Stomach smooth muscle (tissue), 2 donors: ENCODE measurements around the gene AKT1S1.
"Not testable (repeated sequence)": the region's sequence is repeated elsewhere in the genome, so short reads cannot be mapped to it uniquely, and the experiment has no call there.

ENCODE experiments used
- H3K27ac ChIP-seq: one replicate; pipeline ENCODE4 v1.7.0; 2013; ENCODE audit warnings: mild to moderate bottlenecking, low read length, inconsistent platforms
- H3K27me3 ChIP-seq, 2 donors: one replicate each; pipeline ENCODE4 v1.7.0; 2013; ENCODE audit warnings: low read length in 2 of 2; ENCODE audit not compliant: insufficient read depth in 2 of 2, control insufficient read depth in 1 of 2
- H3K36me3 ChIP-seq, 2 donors: one replicate each; pipeline ENCODE4 v1.7.0; 2013; ENCODE audit warnings: low read length in 2 of 2; ENCODE audit not compliant: control insufficient read depth in 2 of 2, insufficient read depth in 2 of 2
- H3K4me1 ChIP-seq: one replicate; pipeline ENCODE4 v1.7.0; 2013; ENCODE audit warnings: low read length; ENCODE audit not compliant: control insufficient read depth, insufficient read depth
- H3K4me3 ChIP-seq, 2 donors: one replicate each; pipeline ENCODE4 v1.7.0; 2013; ENCODE audit warnings: low read length in 2 of 2
- H3K9ac ChIP-seq, 2 donors: one replicate each; pipeline ENCODE4 v1.7.0; 2013; ENCODE audit warnings: low read length in 2 of 2, mild to moderate bottlenecking in 1 of 2
- H3K9me3 ChIP-seq, 2 donors: one replicate each; pipeline ENCODE4 v1.7.0; 2013; ENCODE audit warnings: low read length in 2 of 2; ENCODE audit not compliant: control insufficient read depth in 2 of 2
- donor health status: healthy.
- donor health status: Pancreatic carcinoma.

The AKT1S1 gene

DNA sequence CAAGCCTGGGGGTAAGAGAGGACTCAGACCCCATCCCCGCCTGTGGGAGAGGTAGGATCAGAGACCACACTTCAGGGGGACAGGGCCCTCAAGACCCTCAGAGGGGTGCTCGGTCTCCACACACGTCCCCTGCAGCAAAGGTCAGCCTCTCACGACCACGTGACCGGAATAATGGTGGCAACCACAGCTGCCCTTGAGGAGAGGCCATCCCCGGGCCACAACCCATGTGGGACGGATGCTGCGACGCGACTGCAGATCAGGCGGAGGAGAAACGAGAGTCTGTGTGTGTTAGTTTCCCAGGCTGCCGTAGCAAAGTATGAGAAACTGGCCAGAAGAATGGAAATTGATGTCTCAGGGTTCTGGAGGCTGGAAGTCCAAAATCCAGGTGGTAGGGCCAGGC is 50.1 kb downstream of the AKT1S1 start:
- Histone ChIP-seq H3K36me3 (peaks cover 23 to 35% of the 10 kb centered on the region in 2 donors), H3K27ac (no peak overlapping the region), H3K4me3 (no peak overlapping the region)

GRCh38 chr19:49824662-49825061 is 52.5 kb downstream of the AKT1S1 start:
- H3K9me3 ChIP-seq: no peaks in the 10 kb centered on the region
- H3K4me1 ChIP-seq: no peaks in the 10 kb centered on the region
- H3K9ac ChIP-seq: no peak overlapping the region
- H3K27ac ChIP-seq: no peak overlapping the region
- no peak overlapping the region for H3K4me3 ChIP-seq
- no peaks in the 10 kb centered on the region for H3K27me3 ChIP-seq
- peaks cover 18 to 31% of the 10 kb centered on the region in 2 donors for H3K36me3 ChIP-seq

More for the DNA sequence above, 50.1 kb downstream of the AKT1S1 start:
- no peaks in the 10 kb centered on the region for H3K4me1 ChIP-seq
- H3K9ac ChIP-seq: no peak overlapping the region
- H3K9me3 ChIP-seq: no peaks in the 10 kb centered on the region
- no peaks in the 10 kb centered on the region for H3K27me3 ChIP-seq

- H3K36me3 ChIP-seq: peaks cover 14 to 25% of the 10 kb centered on the region in 2 donors
- no peaks in the 10 kb centered on the region for H3K9me3 ChIP-seq
- H3K4me3 ChIP-seq: no peak overlapping the region
- H3K27ac ChIP-seq: no peak overlapping the region
- no peaks in the 10 kb centered on the region for H3K27me3 ChIP-seq
- H3K9ac ChIP-seq: no peak overlapping the region
- peaks cover 10% of the 10 kb centered on the region for H3K4me1 ChIP-seq
Measured at GRCh38 chr19:49823472-49823871, 53.7 kb downstream of the AKT1S1 start.

GRCh38 chr19:49820125-49820524 is 57.0 kb downstream of the AKT1S1 start:
- no peak overlapping the region for H3K27ac ChIP-seq
- no peaks in the 10 kb centered on the region for H3K9me3 ChIP-seq
- H3K36me3 ChIP-seq: peaks cover 4 to 15% of the 10 kb centered on the region in 2 donors
- H3K4me3 ChIP-seq: no peak overlapping the region
- no peaks in the 10 kb centered on the region for H3K27me3 ChIP-seq
- peaks cover 12% of the 10 kb centered on the region for H3K4me1 ChIP-seq
- H3K9ac ChIP-seq: no peak overlapping the region

DNA sequence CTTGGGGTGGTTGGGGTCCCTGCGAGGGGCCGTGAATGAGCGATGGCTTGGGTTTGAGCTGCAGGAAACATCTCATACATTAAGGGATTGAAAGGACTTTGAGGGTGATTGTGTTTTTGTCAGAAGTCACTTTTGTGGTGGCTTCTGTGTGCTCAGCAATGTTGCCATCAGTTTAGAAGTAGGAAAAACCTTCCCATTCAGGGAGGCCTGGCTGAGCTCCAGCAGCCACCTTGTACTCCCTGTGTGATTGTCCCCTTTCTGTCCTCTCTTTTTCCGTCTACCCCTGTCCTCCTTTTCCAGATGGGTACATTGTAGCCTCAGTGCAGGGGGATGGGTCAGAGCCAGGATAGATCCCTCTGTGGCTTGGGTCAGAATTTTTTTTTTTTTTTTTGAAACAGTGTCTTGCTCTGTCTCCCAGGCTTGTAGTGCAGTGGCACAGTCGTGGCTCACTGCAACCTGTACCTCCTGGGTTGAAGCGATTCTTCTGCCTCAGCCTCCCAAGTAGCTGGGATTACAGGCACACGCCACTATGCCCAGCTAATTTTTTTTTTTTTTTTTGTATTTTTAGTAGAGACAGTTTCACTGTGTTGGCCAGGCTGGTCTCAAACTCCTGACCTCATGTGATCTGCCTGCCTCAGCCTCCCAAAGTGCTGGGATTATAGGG is 57.6 kb downstream of the AKT1S1 start:
- peaks cover 4 to 15% of the 10 kb centered on the region in 2 donors for H3K36me3 ChIP-seq
- peak overlapping the region in 1 of 2 donors; percentile 96 for H3K4me3 ChIP-seq
- peaks cover 12% of the 10 kb centered on the region for H3K4me1 ChIP-seq
- H3K9me3 ChIP-seq, H3K27me3 ChIP-seq, H3K27ac ChIP-seq: not testable (repeated sequence)
- H3K9ac ChIP-seq: peak overlapping the region; percentile 92 to 93
